GM12878 (cell line): ENCODE measurements around the gene ITK. TPM values are rescaled to one million over a fixed set of nuclear protein-coding genes. Genes with fewer than 3 reads are reported as not detected.

Experiments
- ATAC-seq: fragments of 200-7000 bp; cut with Tn5 transposase; 3 replicates; pipeline ENCODE4 v1.9.1; 2020; ENCODE audit warnings: mild to moderate bottlenecking, moderate library complexity
- BruUV-seq: library from RNA; stranded (reverse); fragments of 400-500 nt; replicated peaks from 2 replicates; lab custom pipeline; 2021; lab: Mats Ljungman, UMichigan
- CTCF ChIA-PET: fragments of 300-600 bp; sonication (Branson Sonifier 250); formaldehyde crosslinking; extraction: SDS; loops from one replicate; lab custom pipeline; 2021; ENCODE audit warnings: inconsistent platforms; lab: Yijun Ruan, JAX
- POLR2A ChIA-PET: fragments of 350-600 bp; formaldehyde crosslinking; extraction: SDS; loops from one replicate; lab custom pipeline; 2021; ENCODE audit warnings: inconsistent platforms; lab: Charles Lee
- RAD21 ChIA-PET: fragments of 300-600 bp; sonication (Branson Sonifier 250); formaldehyde crosslinking; loops from one replicate; lab custom pipeline; 2023; ENCODE audit warnings: antibody characterized with exemption; ENCODE audit not compliant: unreplicated experiment; lab: Charles Lee
- SMC1A ChIA-PET: fragments of 300-600 bp; sonication (Branson Sonifier 250); formaldehyde crosslinking; loops from one replicate; lab custom pipeline; 2023; ENCODE audit not compliant: unreplicated experiment, uncharacterized antibody; lab: Charles Lee
- DNase-seq: peaks from one replicate; pipeline ENCODE4 v3.0.0-alpha.2; 2011; ENCODE audit warnings: low read depth, low spot score
- FAIRE-seq: peaks from 3 replicates; lab custom pipeline; 2011; peaks lifted over from hg19 to GRCh38; lab: Jason Lieb, UNC
- H2AFZ ChIP-seq: 2 replicates; pipeline ENCODE4 v1.6.0; 2011; ENCODE audit warnings: low read depth, low read length, control low read depth; ENCODE audit not compliant: control insufficient read depth
- H3K27ac ChIP-seq: 2 replicates; pipeline ENCODE4 v1.5.1; 2011; ENCODE audit warnings: control low read depth; ENCODE audit not compliant: control insufficient read depth, insufficient read depth
- H3K27me3 ChIP-seq, 2 experiments: replicated peaks in 1 of 2; 2 replicates each; pipeline versions ENCODE4 v1.6.0 to v1.6.1; 2011; ENCODE audit warnings: low read length in 1 of 2; ENCODE audit not compliant: control insufficient read depth in 2 of 2, insufficient read depth in 2 of 2
- H3K36me3 ChIP-seq, 2 experiments: 2 replicates each; pipeline ENCODE4 v1.5.1; 2011; ENCODE audit warnings: low read length in 1 of 2; ENCODE audit not compliant: control insufficient read depth in 2 of 2, insufficient read depth in 2 of 2
- H3K4me1 ChIP-seq: 2 replicates; pipeline ENCODE4 v1.6.1; 2011; ENCODE audit warnings: mild to moderate bottlenecking, low read length, moderate library complexity, mixed read lengths; ENCODE audit not compliant: control insufficient read depth, insufficient read depth
- H3K4me2 ChIP-seq: 2 replicates; pipeline ENCODE4 v1.6.0; 2011; ENCODE audit warnings: control low read depth; ENCODE audit not compliant: control insufficient read depth, insufficient read depth
- H3K4me3 ChIP-seq: fragments of 200-600 bp; sonication (generic); 2 replicates; pipeline ENCODE4 v1.5.1; 2016
- H3K79me2 ChIP-seq: 2 replicates; pipeline ENCODE4 v1.6.0; 2011; ENCODE audit warnings: low read length; ENCODE audit not compliant: control insufficient read depth, insufficient read depth
- H3K9ac ChIP-seq: 2 replicates; pipeline ENCODE4 v1.8.0; 2011; ENCODE audit warnings: low read length, control low read depth, mixed read lengths; ENCODE audit not compliant: control insufficient read depth, insufficient read depth
- H3K9me3 ChIP-seq: replicated peaks from 3 replicates; pipeline ENCODE4 v1.5.1; 2011; ENCODE audit warnings: mild to moderate bottlenecking, low read length; ENCODE audit not compliant: control insufficient read depth, insufficient read depth
- H4K20me1 ChIP-seq: 2 replicates; pipeline ENCODE4 v1.6.0; 2011; ENCODE audit not compliant: control insufficient read depth, insufficient read depth
- FOS ChIP-seq: IDR thresholded peaks from 3 replicates; pipeline ENCODE4 v1.6.1; 2011; ENCODE audit warnings: borderline replicate concordance; ENCODE audit not compliant: insufficient read length; ENCODE audit errors: extremely low read depth
- NBN ChIP-seq: fragments of 450-650 bp; IDR thresholded peaks from 2 replicates; pipeline ENCODE4 v1.6.1; 2016
- NR2C1 ChIP-seq: fragments of 450-650 bp; IDR thresholded peaks from 2 replicates; pipeline ENCODE4 v1.6.1; 2017; ENCODE audit warnings: antibody characterized with exemption, mild to moderate bottlenecking, moderate library complexity
- SIN3A ChIP-seq: IDR thresholded peaks from 2 replicates; pipeline ENCODE4 v1.6.1; 2012; ENCODE audit warnings: low read depth, low read length, improper control_type of control experiment
- SP1 ChIP-seq: IDR thresholded peaks from one replicate; pipeline ENCODE4 v1.6.1; 2011; ENCODE audit warnings: low read depth, low read length
- YBX1 ChIP-seq: fragments of 450-650 bp; IDR thresholded peaks from 2 replicates; pipeline ENCODE4 v1.6.1; 2016; ENCODE audit warnings: antibody characterized with exemption
- in situ Hi-C: fragments of 300-500 bp; cut with MboI; formaldehyde crosslinking; loops from 9 replicates; pipeline ENCODE4 v1.14.3; 2018; ENCODE audit warnings: mixed read lengths
- intact Hi-C: fragments of 100-400 bp; cut with micrococcal nuclease; formaldehyde crosslinking; loops from one replicate; pipeline ENCODE4 v1.14.2; 2022; ENCODE audit not compliant: unreplicated experiment
- polyA plus RNA-seq, 11 experiments: library from polyadenylated mRNA; depleted of rRNA in 4 of 11; unstranded in 6 of 11; stranded (reverse) in 5 of 11; fragments of >200 nt; fragmentation: Nextera tagmentation in 4 of 11; fragmentation: Illumina TruSeq in 1 of 11; extraction: Ambion mirVana in 4 of 11; extraction: Trizol in 1 of 11; gene quantifications; 1 replicate in 1 of 11; 2 replicates in 10 of 11; pipeline versions ENCODE4 v1.2.1 to v1.2.3, GENCODE V29; 2011 to 2016; ENCODE audit warnings: inconsistent platforms in 2 of 11, missing spikeins in 2 of 11, low read depth in 1 of 11
- total RNA-seq, 4 experiments: library from RNA; depleted of rRNA in 3 of 4; stranded (reverse); fragments of >200 nt in 3 of 4; fragmentation: Illumina TruSeq in 1 of 4; extraction: Trizol in 1 of 4; gene quantifications; 2 replicates each; pipeline versions ENCODE4 v1.2.1 to v1.2.3, GENCODE V29; 2013 to 2021
- TF ChIP-seq, protein P1 (sequence below): IDR thresholded peaks from 2 replicates; pipeline ENCODE4 v1.6.1; 2011; ENCODE audit warnings: low read depth, low read length, improper control_type of control experiment, borderline replicate concordance

ITK gene
- total and polyA plus RNA-seq, 10 of the 15 experiments (the other 5 are each of a cell fraction or from before 2014, with no cell fraction given), result 0.05 to 2.4 (median 0.76) TPM

DNA sequence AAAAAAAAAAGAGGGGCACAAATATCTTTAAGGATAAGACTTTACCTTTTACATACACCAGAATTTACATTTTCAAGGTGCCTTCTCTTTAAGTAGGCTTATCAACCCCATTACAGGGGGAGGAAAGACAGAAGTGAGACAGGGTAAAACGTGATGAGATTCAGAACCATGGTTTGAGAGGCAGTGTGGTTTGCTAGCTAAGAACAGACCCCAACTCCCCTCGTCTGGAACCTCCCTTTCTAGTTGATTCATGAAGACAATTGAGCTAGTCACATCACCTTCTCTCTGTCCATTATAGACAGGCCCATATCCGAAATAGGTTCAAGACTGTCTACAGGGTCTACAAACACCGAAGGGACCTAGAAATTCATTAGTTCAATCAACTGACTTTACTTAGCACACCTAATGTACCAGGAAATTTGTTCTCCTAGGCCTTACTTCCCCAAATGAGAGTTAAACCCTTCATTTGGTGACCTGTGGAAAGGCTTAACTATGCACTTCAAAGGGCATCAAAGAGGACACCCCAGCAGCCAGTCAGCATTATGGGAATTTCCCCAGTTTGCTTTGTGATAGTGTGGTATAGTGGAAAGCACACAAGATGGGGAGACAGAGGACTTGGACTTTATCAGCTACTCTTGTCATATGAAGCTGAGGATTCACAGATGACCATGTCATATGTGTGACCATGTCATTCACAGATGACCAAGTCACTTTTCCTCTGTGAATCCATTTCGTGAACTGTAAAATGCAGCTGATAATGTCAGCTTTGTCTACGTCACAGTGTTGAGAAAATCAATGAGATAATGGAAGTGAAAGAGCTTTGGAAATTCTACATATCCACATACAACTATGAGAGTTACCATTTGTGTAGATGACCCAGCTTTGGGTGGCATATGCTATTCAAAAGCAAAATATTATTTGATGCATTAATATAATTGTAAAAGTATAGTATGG is 45.1 kb downstream of the ITK start (continued):
- TF ChIP-seq SIN3A (no peak), NR2C1 (no peak), FOS (no peak)

GRCh38 chr5:157230610-157231009 is 50.0 kb downstream of the ITK start:
- H3K4me3 ChIP-seq, result no peak overlapping the region
- no peaks in the 10 kb centered on the region for H3K79me2 ChIP-seq
- H3K9ac ChIP-seq, result no peak overlapping the region
- H2AFZ ChIP-seq, result no peak overlapping the region
- DNase-seq, result no peak
- RAD21 ChIA-PET, result no interaction called here
- no peaks in the 10 kb centered on the region for H4K20me1 ChIP-seq
- no peaks in the 10 kb centered on the region for H3K36me3 ChIP-seq
- no peak for ATAC-seq
- BruUV-seq, result no TSS peak
- CTCF ChIA-PET, result interaction anchor here (0.6 to 1.6 kb wide), 3 partner anchors 8 to 202 kb away, joined by 3 read pairs; no protein-coding TSS in a partner anchor
- intact Hi-C loops, result no loop called here
- POLR2A ChIA-PET, result no interaction called here
- SMC1A ChIA-PET, result interaction anchor here (0.8 to 1.6 kb wide), 4 partner anchors 11 to 30 kb away, joined by 3 read pairs; no protein-coding TSS in a partner anchor
- TF ChIP-seq SP1, result no peak
- no peak for TF ChIP-seq YBX1
- TF ChIP-seq NR2C1, result no peak
- TF ChIP-seq NBN, result no peak
- TF ChIP-seq, protein P1, sequence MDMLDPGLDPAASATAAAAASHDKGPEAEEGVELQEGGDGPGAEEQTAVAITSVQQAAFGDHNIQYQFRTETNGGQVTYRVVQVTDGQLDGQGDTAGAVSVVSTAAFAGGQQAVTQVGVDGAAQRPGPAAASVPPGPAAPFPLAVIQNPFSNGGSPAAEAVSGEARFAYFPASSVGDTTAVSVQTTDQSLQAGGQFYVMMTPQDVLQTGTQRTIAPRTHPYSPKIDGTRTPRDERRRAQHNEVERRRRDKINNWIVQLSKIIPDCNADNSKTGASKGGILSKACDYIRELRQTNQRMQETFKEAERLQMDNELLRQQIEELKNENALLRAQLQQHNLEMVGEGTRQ, result no peak
- TF ChIP-seq, all 136 proteins: peak for 0
- Histone ChIP-seq H3K4me1 (peaks cover 4% of the 10 kb centered on the region; the same call in 1 of the 2 replicates), H3K27me3 (no peaks in the 10 kb centered on the region), H3K27ac (no peak overlapping the region), H3K4me2 (no peak overlapping the region), H3K9me3 (no peaks in the 10 kb centered on the region)
- in situ Hi-C loops, result no loop called here
- no peak for FAIRE-seq
